Gastrocnemius medialis (tissue), 4 donors: ENCODE data around the gene GPALPP1. TPM values are rescaled to one million over a fixed set of nuclear protein-coding genes. Genes with fewer than 3 reads are reported as not detected.

ENCODE experiments used
- ATAC-seq, 2 donors: fragments of 150-250 bp; one replicate each; pipeline ENCODE4 v1.9.1; 2016
- DNase-seq, 2 donors: peaks; one replicate each; pipeline ENCODE4 v3.0.0-alpha.2; 2019
- H3K27ac ChIP-seq, 4 donors: fragments of 200-600 bp; sonication (generic); 1 replicate in 1 of 4; 2 replicates in 3 of 4; pipeline ENCODE4 v1.5.1; 2016 to 2018; ENCODE audit warnings: mild to moderate bottlenecking in 2 of 4, moderate library complexity in 1 of 4
- H3K27me3 ChIP-seq, 3 donors: fragments of 200-600 bp; sonication (generic) in 2 of 3; 1 replicate in 1 of 3; 2 replicates in 2 of 3; pipeline versions ENCODE4 v1.5.1 to v1.6.0; 2016 to 2019; ENCODE audit warnings: mild to moderate bottlenecking in 1 of 3, moderate library complexity in 1 of 3
- H3K36me3 ChIP-seq, 2 donors: fragments of 200-600 bp; sonication (generic) in 1 of 2; one replicate each; pipeline ENCODE4 v1.5.1; 2017 to 2018
- H3K4me1 ChIP-seq, 2 donors: fragments of 200-600 bp; sonication (generic) in 1 of 2; one replicate each; pipeline ENCODE4 v1.5.1; 2016 to 2017; ENCODE audit warnings: mild to moderate bottlenecking in 2 of 2
- H3K4me3 ChIP-seq, 4 donors: fragments of 200-600 bp; sonication (generic) in 3 of 4; 1 replicate in 1 of 4; 2 replicates in 3 of 4; pipeline ENCODE4 v1.5.1; 2016 to 2019; ENCODE audit warnings: mild to moderate bottlenecking in 2 of 4
- H3K9me3 ChIP-seq, 3 donors: fragments of 200-600 bp; sonication (generic) in 2 of 3; 1 replicate in 1 of 3; 2 replicates in 2 of 3; pipeline ENCODE4 v1.5.1; 2016 to 2019
- POLR2A ChIP-seq, 2 donors: fragments of 450-650 bp; IDR thresholded peaks; one replicate each; pipeline ENCODE4 v1.6.1; 2017; ENCODE audit warnings: antibody characterized with exemption in 2 of 2, mild to moderate bottlenecking in 2 of 2, moderate library complexity in 2 of 2
- in situ Hi-C, 4 donors: fragments of 200-750 bp; cut with MboI; loops; one replicate each; pipeline versions ENCODE4 v1.15.0 to v1.8.0; 2017; ENCODE audit warnings: low sequenced_read_pairs in 4 of 4
- intact Hi-C: fragments of 100-400 bp; cut with DNase I; formaldehyde crosslinking; loops from one replicate; pipeline ENCODE4 v1.15.1; 2023; ENCODE audit warnings: low total_unique reads
- total RNA-seq, 4 donors: library from RNA; depleted of rRNA; stranded (reverse); fragments of >200 nt; gene quantifications; one replicate each; pipeline versions ENCODE4 v1.1.0 to v1.2.3, GENCODE V29; 2016
- TF ChIP-seq, protein P1 (sequence below), 5 experiments: fragments of 450-650 bp in 3 of 5; fragments of 200-600 bp in 2 of 5; sonication (generic) in 2 of 5; IDR thresholded peaks in 4 of 5; conservative IDR thresholded peaks in 1 of 5; 1 replicate in 4 of 5; 2 replicates in 1 of 5; pipeline ENCODE4 v1.5.1; 2016 to 2019; ENCODE audit warnings: antibody characterized with exemption in 5 of 5, mild to moderate bottlenecking in 3 of 5, moderate library complexity in 3 of 5

The GPALPP1 gene
- total RNA-seq, 4 donors from 2014 or later, result 6.4 to 16.2 (median 9.6) TPM

DNA sequence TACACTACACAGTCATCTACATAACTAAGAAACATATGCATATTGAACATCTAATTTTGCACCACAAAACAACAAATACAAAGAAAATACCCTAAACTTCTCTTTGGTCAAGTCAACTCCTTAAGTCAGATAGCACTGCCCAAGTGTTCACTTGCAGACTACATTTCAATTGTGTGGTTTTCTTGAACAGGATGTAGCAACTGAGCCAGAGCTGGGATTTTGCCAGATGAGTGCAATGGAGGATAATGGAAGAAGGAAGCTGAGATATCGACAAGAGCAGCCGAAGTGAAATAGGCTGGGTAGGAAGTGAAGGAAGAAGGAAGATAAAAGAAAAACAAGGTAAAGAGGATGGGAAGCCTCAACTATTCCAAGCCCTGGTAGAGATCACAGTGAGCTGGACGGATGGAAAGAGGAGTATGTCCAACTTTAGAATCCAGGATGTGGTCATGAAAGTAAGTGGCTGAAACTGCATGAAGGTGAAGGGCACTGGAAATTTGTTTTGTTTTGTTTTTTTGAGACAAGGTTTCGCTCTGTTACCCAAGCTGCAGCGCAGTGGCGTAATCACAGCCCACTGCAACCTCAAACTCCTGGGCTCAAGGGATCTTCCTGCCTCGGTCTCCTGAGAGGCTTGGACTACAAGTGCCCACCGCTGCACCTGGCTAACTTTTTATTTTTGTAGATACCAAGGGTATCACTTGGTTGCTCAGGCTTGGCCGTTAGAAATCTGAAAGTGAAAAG, 15.1 kb upstream of the GPALPP1 start:
- no peak for ATAC-seq
- intact Hi-C loops, result loop anchor here (5.0 kb wide), 2 partner anchors 212 to 1067 kb away; no protein-coding TSS in a partner anchor
- Histone ChIP-seq H3K9me3 (no peaks in the 10 kb centered on the region), H3K36me3 (peaks cover 0 to 23% of the 10 kb centered on the region in 2 donors), H3K4me3 (no peak overlapping the region), H3K4me1 (peaks cover 14 to 31% of the 10 kb centered on the region in 2 donors), H3K27me3 (no peaks in the 10 kb centered on the region), H3K27ac (no peak overlapping the region)
- in situ Hi-C loops, result loop anchor here (10.0 to 25.0 kb wide), 4 partner anchors 387 to 1069 kb away; partner anchors contain the start of gene TSC22D1 (in 2 of the 4)
- TF ChIP-seq, protein P1, sequence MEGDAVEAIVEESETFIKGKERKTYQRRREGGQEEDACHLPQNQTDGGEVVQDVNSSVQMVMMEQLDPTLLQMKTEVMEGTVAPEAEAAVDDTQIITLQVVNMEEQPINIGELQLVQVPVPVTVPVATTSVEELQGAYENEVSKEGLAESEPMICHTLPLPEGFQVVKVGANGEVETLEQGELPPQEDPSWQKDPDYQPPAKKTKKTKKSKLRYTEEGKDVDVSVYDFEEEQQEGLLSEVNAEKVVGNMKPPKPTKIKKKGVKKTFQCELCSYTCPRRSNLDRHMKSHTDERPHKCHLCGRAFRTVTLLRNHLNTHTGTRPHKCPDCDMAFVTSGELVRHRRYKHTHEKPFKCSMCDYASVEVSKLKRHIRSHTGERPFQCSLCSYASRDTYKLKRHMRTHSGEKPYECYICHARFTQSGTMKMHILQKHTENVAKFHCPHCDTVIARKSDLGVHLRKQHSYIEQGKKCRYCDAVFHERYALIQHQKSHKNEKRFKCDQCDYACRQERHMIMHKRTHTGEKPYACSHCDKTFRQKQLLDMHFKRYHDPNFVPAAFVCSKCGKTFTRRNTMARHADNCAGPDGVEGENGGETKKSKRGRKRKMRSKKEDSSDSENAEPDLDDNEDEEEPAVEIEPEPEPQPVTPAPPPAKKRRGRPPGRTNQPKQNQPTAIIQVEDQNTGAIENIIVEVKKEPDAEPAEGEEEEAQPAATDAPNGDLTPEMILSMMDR (IDR thresholded peaks at IDR 0.05 in 4 of 5, conservative IDR thresholded peaks at IDR 0.05 in 1 of 5), result no peak
- TF ChIP-seq POLR2A (IDR thresholded peaks at IDR 0.05), result no peak
- DNase-seq, result peak in 1 of 2 donors; percentile 30

DNA sequence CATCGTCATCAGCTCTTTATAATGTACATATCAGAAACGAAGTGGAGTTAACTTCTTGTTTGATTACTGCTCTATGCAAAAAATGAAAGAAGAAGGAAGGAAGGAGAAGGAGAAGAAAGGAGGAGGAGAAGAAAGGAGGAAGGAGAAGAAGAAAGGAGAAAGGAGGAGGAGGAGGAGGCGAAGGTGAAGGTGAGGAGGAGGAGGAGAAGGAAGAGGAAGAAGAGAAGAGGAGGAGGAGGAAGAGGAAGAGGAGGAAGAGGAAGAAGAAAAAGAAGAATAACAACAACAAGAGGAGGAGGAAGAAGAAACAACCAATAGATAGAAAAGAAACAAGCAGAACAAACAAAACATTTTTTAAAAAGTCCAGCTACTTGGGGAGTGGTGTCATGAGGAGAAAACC, 13.1 kb upstream of the GPALPP1 start:
- Histone ChIP-seq H3K4me3 (no peak overlapping the region), H3K4me1 (peaks cover 6 to 19% of the 10 kb centered on the region in 2 donors), H3K9me3 (no peaks in the 10 kb centered on the region), H3K36me3 (peaks cover 0 to 42% of the 10 kb centered on the region in 2 donors), H3K27me3 (no peaks in the 10 kb centered on the region), H3K27ac (no peak overlapping the region)
- intact Hi-C loops, result no loop called here
- in situ Hi-C loops, result loop anchor here (10.0 to 25.0 kb wide), 3 partner anchors 491 to 1071 kb away; no protein-coding TSS in a partner anchor
- ATAC-seq (no peak), DNase-seq (no peak)
- TF ChIP-seq, protein P1 (IDR thresholded peaks at IDR 0.05 in 4 of 5, conservative IDR thresholded peaks at IDR 0.05 in 1 of 5), result no peak
- TF ChIP-seq POLR2A (IDR thresholded peaks at IDR 0.05), result no peak

DNA sequence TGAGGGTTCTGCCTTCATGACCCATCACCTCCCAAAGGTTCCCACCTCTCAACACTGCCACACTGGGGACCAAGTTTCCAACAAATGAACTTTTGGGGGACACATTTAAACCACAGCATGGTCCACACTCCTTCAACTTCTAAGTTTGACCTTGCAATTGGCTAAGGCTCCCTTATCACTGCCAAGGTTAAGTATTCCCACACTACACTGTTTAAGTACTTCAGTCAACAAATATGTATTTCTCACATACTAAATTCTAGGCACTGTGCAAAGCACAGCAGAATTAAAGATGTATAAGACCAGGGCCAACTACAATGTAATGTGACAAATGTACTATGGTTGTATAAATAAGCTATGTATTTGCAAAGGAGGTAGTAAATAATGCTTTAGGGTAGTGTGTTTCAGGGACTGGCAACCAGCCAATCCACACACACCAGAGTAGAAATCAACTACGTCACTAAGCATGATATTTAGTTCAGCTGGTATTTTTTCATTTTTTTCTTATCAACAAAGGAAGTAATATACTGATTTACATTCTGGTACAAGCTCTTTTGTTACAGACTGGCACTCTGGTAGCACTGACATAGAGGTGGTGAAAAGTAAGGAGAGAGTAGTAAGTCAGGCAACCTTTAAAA, 12.3 kb upstream of the GPALPP1 start:
- Histone ChIP-seq H3K36me3 (peaks cover 0 to 42% of the 10 kb centered on the region in 2 donors), H3K27me3 (no peaks in the 10 kb centered on the region), H3K4me3 (no peak overlapping the region), H3K4me1 (peaks cover 6 to 13% of the 10 kb centered on the region in 2 donors), H3K27ac (no peak overlapping the region), H3K9me3 (no peaks in the 10 kb centered on the region)
- no peak for DNase-seq
- no peak for TF ChIP-seq POLR2A (IDR thresholded peaks at IDR 0.05)
- TF ChIP-seq, protein P1 (IDR thresholded peaks at IDR 0.05 in 4 of 5, conservative IDR thresholded peaks at IDR 0.05 in 1 of 5), result no peak
- in situ Hi-C loops (loop anchor here (10.0 to 25.0 kb wide), 3 partner anchors 492 to 1072 kb away; no protein-coding TSS in a partner anchor), intact Hi-C loops (no loop called here)
- ATAC-seq, result no peak

DNA sequence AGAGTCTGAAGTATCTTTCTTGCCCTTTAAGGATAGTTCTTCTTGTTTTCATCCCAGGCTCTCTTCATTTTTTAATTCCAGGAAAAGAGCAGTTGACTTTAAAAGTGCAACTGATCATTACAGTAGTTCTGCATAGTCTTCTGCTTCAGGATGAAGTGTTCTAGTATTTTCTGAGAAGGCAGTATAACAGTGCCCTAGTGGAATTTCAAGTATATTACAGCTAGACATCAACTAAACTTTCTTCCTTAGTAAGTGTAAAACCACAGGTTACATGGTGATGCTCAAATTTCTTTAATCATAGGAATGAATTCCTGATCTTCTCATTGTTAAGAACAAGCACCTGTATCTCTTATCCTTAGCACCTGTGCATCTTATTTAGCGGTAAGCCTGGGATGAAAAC, 11.0 kb upstream of the GPALPP1 start:
- DNase-seq (no peak), ATAC-seq (no peak)
- H3K4me1 ChIP-seq, result peaks cover 3 to 7% of the 10 kb centered on the region in 2 donors
- intact Hi-C loops, result no loop called here
- H3K27me3 ChIP-seq, result no peaks in the 10 kb centered on the region
- in situ Hi-C loops, result loop anchor here (10.0 to 25.0 kb wide), 3 partner anchors 494 to 1074 kb away; no protein-coding TSS in a partner anchor
- no peak overlapping the region for H3K27ac ChIP-seq
- H3K36me3 ChIP-seq, result peaks cover 0 to 42% of the 10 kb centered on the region in 2 donors
- no peak overlapping the region for H3K4me3 ChIP-seq
- TF ChIP-seq POLR2A (IDR thresholded peaks at IDR 0.05), result no peak
- TF ChIP-seq, protein P1 (IDR thresholded peaks at IDR 0.05 in 4 of 5, conservative IDR thresholded peaks at IDR 0.05 in 1 of 5), result no peak
- H3K9me3 ChIP-seq, result no peaks in the 10 kb centered on the region
